ENCODE data around the gene THRB.

DNA sequence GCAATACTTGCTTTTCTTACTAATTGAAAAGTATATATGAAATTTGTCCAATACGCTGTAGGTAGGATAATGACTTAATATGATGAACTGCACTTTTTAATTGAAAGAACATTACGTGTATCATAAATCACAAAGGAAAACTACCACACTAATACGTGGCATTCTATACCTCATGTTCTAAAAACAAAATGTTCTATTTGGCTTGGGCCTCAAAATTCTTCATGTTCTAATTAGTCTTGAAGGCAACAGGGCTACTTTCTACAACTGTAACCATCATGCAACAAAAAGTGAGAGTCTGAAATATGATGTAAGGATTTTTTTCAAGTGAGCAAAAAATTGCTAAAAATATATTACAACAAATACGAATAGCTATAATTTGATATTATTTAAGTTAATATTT is 19.8 kb downstream of the THRB start:
- no peak for TF ChIP-seq POLR2A (IDR thresholded peaks at IDR 0.05)
- no peak for TF ChIP-seq CTCF (IDR thresholded peaks at IDR 0.05)
- TF ChIP-seq POLR2AphosphoS5 (IDR thresholded peaks at IDR 0.05): no peak
- TF ChIP-seq EP300 (IDR thresholded peaks at IDR 0.05): no peak

All from upper lobe of left lung (tissue), 4 donors.